HepG2 (cell line): ENCODE data around the gene KATNB1. TPM values are rescaled to one million over a fixed set of nuclear protein-coding genes. Genes with fewer than 3 reads are reported as not detected.
A peak's percentile ranks its signal among the peaks of the same experiment; 100 is the strongest.

Experiments
- ARID5B ChIP-seq: IDR thresholded peaks from 2 replicates; pipeline ENCODE4 v1.4.0; 2020; ENCODE audit warnings: mild to moderate bottlenecking, missing genetic modification reagents
- ATF7 ChIP-seq, 2 experiments: fragments of 450-650 bp in 1 of 2; sonication (generic) in 1 of 2; formaldehyde crosslinking in 1 of 2; IDR thresholded peaks; 2 replicates each; pipeline versions ENCODE4 v1.4.0 to v1.6.1; 2016 to 2020; ENCODE audit warnings: antibody characterized with exemption in 1 of 2, mild to moderate bottlenecking in 1 of 2, missing genetic modification reagents in 1 of 2
- CREM ChIP-seq, 2 experiments: sonication (generic) in 1 of 2; formaldehyde crosslinking in 1 of 2; IDR thresholded peaks; 2 replicates each; pipeline versions ENCODE4 v1.4.0 to v1.6.1; 2016 to 2020; ENCODE audit warnings: antibody characterized with exemption in 1 of 2, mild to moderate bottlenecking in 1 of 2, missing genetic modification reagents in 1 of 2
- FOXA3 ChIP-seq: IDR thresholded peaks from 2 replicates; pipeline ENCODE4 v1.6.1; 2016; ENCODE audit warnings: missing genetic modification reagents, missing compliant biosample characterization
- GABPA ChIP-seq, 2 experiments: IDR thresholded peaks; 2 replicates each; pipeline ENCODE4 v1.6.1; 2011 to 2016; ENCODE audit warnings: low read depth in 2 of 2, low read length in 1 of 2, missing biosample characterization in 1 of 2, missing genetic modification characterization in 1 of 2
- HOXD1 ChIP-seq: sonication (generic); formaldehyde crosslinking; IDR thresholded peaks from 2 replicates; pipeline ENCODE4 v1.5.0; 2020; ENCODE audit warnings: missing genetic modification reagents
- KAT7 ChIP-seq: IDR thresholded peaks from 2 replicates; pipeline ENCODE4 v1.6.1; 2018; ENCODE audit warnings: borderline replicate concordance, missing compliant biosample characterization
- MAFK ChIP-seq, 2 experiments: IDR thresholded peaks in 1 of 2; conservative IDR thresholded peaks in 1 of 2; 2 replicates each; pipeline ENCODE4 v1.6.1; 2011; ENCODE audit warnings: improper control_type of control experiment in 2 of 2, low read length in 2 of 2
- MED1 ChIP-seq: sonication (generic); formaldehyde crosslinking; IDR thresholded peaks from 2 replicates; pipeline ENCODE4 v1.4.0; 2020; ENCODE audit warnings: missing genetic modification reagents
- MXD1 ChIP-seq: sonication (generic); formaldehyde crosslinking; IDR thresholded peaks from 2 replicates; pipeline ENCODE4 v1.4.0; 2020; ENCODE audit warnings: mild to moderate bottlenecking, missing genetic modification reagents
- NFRKB ChIP-seq: fragments of 450-650 bp; IDR thresholded peaks from 2 replicates; pipeline ENCODE4 v1.6.1; 2017
- SRF ChIP-seq: IDR thresholded peaks from 2 replicates; pipeline ENCODE4 v1.6.1; 2011; ENCODE audit warnings: mild to moderate bottlenecking, low read depth, low read length, moderate library complexity
- XBP1 ChIP-seq: sonication (generic); formaldehyde crosslinking; IDR thresholded peaks from 2 replicates; pipeline ENCODE4 v1.5.0; 2020; ENCODE audit warnings: missing genetic modification reagents
- ZBTB21 ChIP-seq: sonication (generic); formaldehyde crosslinking; IDR thresholded peaks from 2 replicates; pipeline ENCODE4 v1.4.0; 2020; ENCODE audit warnings: missing genetic modification reagents
- ZHX1 ChIP-seq: sonication (generic); formaldehyde crosslinking; IDR thresholded peaks from 2 replicates; pipeline ENCODE4 v1.8.1; 2022; ENCODE audit warnings: low read depth, mild to moderate bottlenecking, missing genetic modification reagents
- ZNF607 ChIP-seq: sonication (generic); formaldehyde crosslinking; IDR thresholded peaks from 2 replicates; pipeline ENCODE4 v1.5.1; 2020; ENCODE audit warnings: missing genetic modification reagents, mild to moderate bottlenecking, borderline replicate concordance
- polyA plus RNA-seq, 8 experiments: library from polyadenylated mRNA; depleted of rRNA in 3 of 8; stranded (reverse) in 7 of 8; unstranded in 1 of 8; fragments of >200 nt; fragmentation: Illumina TruSeq in 4 of 8; extraction: Trizol in 4 of 8; gene quantifications; 2 replicates each; pipeline versions ENCODE4 v1.2.1 to v1.2.3, GENCODE V29; 2011 to 2016; ENCODE audit warnings: low read depth in 4 of 8, missing spikeins in 1 of 8, mixed read lengths in 1 of 8; ENCODE audit not compliant: insufficient read depth in 1 of 8
- total RNA-seq, 5 experiments: library from RNA; depleted of rRNA; stranded (reverse); fragments of >200 nt; fragmentation: Illumina TruSeq; extraction: Trizol; gene quantifications; 2 replicates each; pipeline ENCODE4 v1.2.3, GENCODE V29; 2016; ENCODE audit warnings: low read depth in 1 of 5
- TF ChIP-seq, protein P1 (sequence below): sonication (generic); formaldehyde crosslinking; IDR thresholded peaks from 2 replicates; pipeline ENCODE4 v1.5.0; 2020; ENCODE audit warnings: mild to moderate bottlenecking, missing genetic modification reagents, borderline replicate concordance

The KATNB1 gene
- total and polyA plus RNA-seq, 2 of the 13 experiments (the other 11 are each of a cell fraction or from before 2014, with no cell fraction given) = 31.5 to 43.5 TPM

- TF ChIP-seq, protein P1, sequence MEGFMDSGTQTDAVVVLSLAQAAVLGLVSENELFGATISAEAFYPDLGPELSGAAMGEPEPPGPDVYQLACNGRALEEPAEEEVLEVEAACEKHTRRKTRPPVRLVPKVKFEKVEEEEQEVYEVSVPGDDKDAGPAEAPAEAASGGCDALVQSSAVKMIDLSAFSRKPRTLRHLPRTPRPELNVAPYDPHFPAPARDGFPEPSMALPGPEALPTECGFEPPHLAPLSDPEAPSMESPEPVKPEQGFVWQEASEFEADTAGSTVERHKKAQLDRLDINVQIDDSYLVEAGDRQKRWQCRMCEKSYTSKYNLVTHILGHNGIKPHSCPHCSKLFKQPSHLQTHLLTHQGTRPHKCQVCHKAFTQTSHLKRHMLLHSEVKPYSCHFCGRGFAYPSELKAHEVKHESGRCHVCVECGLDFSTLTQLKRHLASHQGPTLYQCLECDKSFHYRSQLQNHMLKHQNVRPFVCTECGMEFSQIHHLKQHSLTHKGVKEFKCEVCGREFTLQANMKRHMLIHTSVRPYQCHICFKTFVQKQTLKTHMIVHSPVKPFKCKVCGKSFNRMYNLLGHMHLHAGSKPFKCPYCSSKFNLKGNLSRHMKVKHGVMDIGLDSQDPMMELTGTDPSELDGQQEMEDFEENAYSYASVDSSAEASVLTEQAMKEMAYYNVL (CRISPR knock-in tag) = peak; percentile 69; the same call in 1 of the 2 replicates
- TF ChIP-seq HOXD1 (CRISPR knock-in tag) (0 out of 2 replicates have a peak, but pooled peaks have one; percentile 17), XBP1 (0 out of 2 replicates have a peak, but pooled peaks have one; percentile 47), GABPA (IDR thresholded peaks at IDR 0.05; ENCODE audit: low read depth, low read length) (0 out of 2 replicates have a peak, but pooled peaks have one; percentile 0), GABPA (CRISPR knock-in tag; IDR thresholded peaks at IDR 0.05; ENCODE audit: low read depth) (0 out of 2 replicates have a peak, but pooled peaks have one; percentile 5), MED1 (CRISPR knock-in tag) (peak; percentile 30; the same call in 1 of the 2 replicates), ZBTB21 (peak; percentile 12; the same call in 1 of the 2 replicates), ATF7 (IDR thresholded peaks at IDR 0.05) (peak; percentile 100), ATF7 (CRISPR knock-in tag; IDR thresholded peaks at IDR 0.05) (peak; percentile 98), MAFK (conservative IDR thresholded peaks at IDR 0.05 in 1 of 2, IDR thresholded peaks at IDR 0.05 in 1 of 2; ENCODE audit: low read length in 2 of 2) (peak; percentile 22 to 90; a peak in 2 of 4 replicates), MXD1 (CRISPR knock-in tag) (peak; percentile 72; the same call in 1 of the 2 replicates), KAT7 (CRISPR knock-in tag) (0 out of 2 replicates have a peak, but pooled peaks have one; percentile 10), NFRKB (no peak), ZHX1 (CRISPR knock-in tag) (peak; percentile 78; the same call in 1 of the 2 replicates), FOXA3 (CRISPR knock-in tag) (peak; percentile 70), ARID5B (no peak), CREM (IDR thresholded peaks at IDR 0.05) (peak; percentile 78), CREM (CRISPR knock-in tag; IDR thresholded peaks at IDR 0.05) (no peak), SRF (0 out of 2 replicates have a peak, but pooled peaks have one; percentile 3), ZNF607 (CRISPR knock-in tag) (0 out of 2 replicates have a peak, but pooled peaks have one; percentile 67)
Observed at GRCh38 chr16:57736419-57737351, 1.1 kb downstream of the KATNB1 start (continued).
